ENCODE data around the gene SDK1.

- no peak for TF ChIP-seq CTCF (IDR thresholded peaks at IDR 0.05)
- no peak for TF ChIP-seq POLR2AphosphoS5 (IDR thresholded peaks at IDR 0.05; ENCODE audit: insufficient read depth in 1 of 2, low read depth in 1 of 2)
These were observed 756.2 kb downstream of the SDK1 start for GRCh38 chr7:4057289-4057616.

Measured in vagina (tissue), 2 donors.